ENCODE results near the gene PRPF6. TPM values are rescaled to one million over a fixed set of nuclear protein-coding genes. Genes with fewer than 3 reads are reported as not detected.

The PRPF6 gene
- total and polyA plus RNA-seq, 2 of the 13 experiments (the other 11 are each of a cell fraction or from before 2014, with no cell fraction given): 63.7 to 101 TPM

- TF ChIP-seq PRDM15 (CRISPR knock-in tag; IDR thresholded peaks at IDR 0.05) (no peak), CENPX (CRISPR knock-in tag; IDR thresholded peaks at IDR 0.05) (no peak), GMEB1 (CRISPR knock-in tag; IDR thresholded peaks at IDR 0.05; ENCODE audit: borderline replicate concordance) (peak; percentile 98), ATF2 (CRISPR knock-in tag; IDR thresholded peaks at IDR 0.05) (peak; percentile 88), FOXM1 (CRISPR knock-in tag; IDR thresholded peaks at IDR 0.05) (no peak), TP53 (CRISPR knock-in tag; conservative IDR thresholded peaks at IDR 0.05) (peak; percentile 93), NCOA5 (CRISPR knock-in tag; IDR thresholded peaks at IDR 0.05) (no peak), MTF2 (CRISPR knock-in tag; IDR thresholded peaks at IDR 0.05; ENCODE audit: borderline replicate concordance) (peak; percentile 82; the same call in 1 of the 2 replicates), SMC3 (IDR thresholded peaks at IDR 0.05; ENCODE audit: low read length) (peak; percentile 11; the same call in 1 of the 2 replicates), AHR (CRISPR knock-in tag; IDR thresholded peaks at IDR 0.05) (peak; percentile 92), ZBTB37 (CRISPR knock-in tag; IDR thresholded peaks at IDR 0.05) (no peak)
These were observed at the start of gene PRPF6 (continued) for GRCh38 chr20:63980806-63981728.

Measured in HepG2 (cell line).